Mucosa of descending colon (tissue), 3 donors: ENCODE results near the gene PRXL2A. TPM values are rescaled to one million over a fixed set of nuclear protein-coding genes. Genes with fewer than 3 reads are reported as not detected.
"Not testable (repeated sequence)": the region's sequence is repeated elsewhere in the genome, so short reads cannot be mapped to it uniquely, and the experiment has no call there.

Experiments
- ATAC-seq: fragments of 200-7000 bp; cut with Tn5 transposase; one replicate; pipeline ENCODE4 v1.9.1; 2020; ENCODE audit warnings: mild to moderate bottlenecking, moderate library complexity
- DNase-seq, 3 donors: peaks; one replicate each; pipeline ENCODE4 v3.0.0-alpha.2; 2020
- H3K36me3 ChIP-seq: fragments of 200-600 bp; one replicate; pipeline ENCODE4 v1.8.0; 2021; ENCODE audit warnings: low read depth, mild to moderate bottlenecking
- H3K4me1 ChIP-seq: fragments of 200-600 bp; one replicate; pipeline ENCODE4 v1.8.0; 2021; ENCODE audit warnings: low read depth, mild to moderate bottlenecking
- H3K4me3 ChIP-seq: fragments of 200-600 bp; one replicate; pipeline ENCODE4 v1.8.0; 2021; ENCODE audit warnings: mild to moderate bottlenecking
- H3K9me3 ChIP-seq: fragments of 200-600 bp; one replicate; pipeline ENCODE4 v1.8.0; 2021; ENCODE audit warnings: mild to moderate bottlenecking
- CTCF ChIP-seq: fragments of 200-600 bp; IDR thresholded peaks from one replicate; pipeline ENCODE4 v1.8.0; 2022; ENCODE audit warnings: antibody characterized with exemption, mild to moderate bottlenecking
- intact Hi-C, 2 donors: fragments of 100-400 bp; cut with DNase I in 1 of 2; cut with micrococcal nuclease in 1 of 2; formaldehyde crosslinking; loops; one replicate each; pipeline versions ENCODE4 v1.11.0 to v1.11.1; 2022; cut with DNase I, micrococcal nuclease
- long read RNA-seq, 2 donors: library from polyadenylated mRNA; unstranded; transcript quantifications; one replicate each; pipeline ENCODE4 v2.0.0, GENCODE V29; 2019 to 2021
- total RNA-seq, 3 donors: library from RNA; stranded (reverse); fragmentation: NEBNext Ultra II Directional in 2 of 3; extraction: Animal tissue kit (Norgen Biotek cat#: 25700) in 2 of 3; gene quantifications; one replicate each; pipeline versions ENCODE4 v1.2.1 to v1.2.4, GENCODE V29; 2021 to 2023
- donor health status: DM: no; HTN: no; CAD: no; lungs with moderate emphysema.
- donor health status: DM: no; HTN: no; CAD: no.
- donor health status: DM: no; HTN: yes; CAD: no.

Gene PRXL2A
- 100 to 1,000 TPM in 1 of 3 donors, 10 to 100 TPM in 2; 95.2 to 123 (median 95.8) TPM for total RNA-seq
- long read RNA-seq, donor 1, full-length matches to known transcripts = 111 of 130 reads
- long read RNA-seq, donor 1, partial matches to known transcripts = 6 of 130 reads
- long read RNA-seq, donor 1, other reads (novel, unspliced or antisense) = 13 of 130 reads
- long read RNA-seq, donor 2, full-length matches to known transcripts = 107 of 120 reads
- long read RNA-seq, donor 2, partial matches to known transcripts = 4 of 120 reads
- long read RNA-seq, donor 2, other reads (novel, unspliced or antisense) = 9 of 120 reads

- ATAC-seq (peak; percentile 88), DNase-seq (peak; percentile 90 to 93 (median 91))
- Histone ChIP-seq H3K4me1 (peaks cover 35% of the 10 kb centered on the region), H3K9me3 (no peaks in the 10 kb centered on the region), H3K4me3 (peak within 1 kb of the TSS; percentile 63), H3K36me3 (no peaks in the 10 kb centered on the region)
- intact Hi-C loops = no loop called here
- TF ChIP-seq CTCF = no peak
Measured at GRCh38 chr10:80408242-80409101, at the start of gene PRXL2A. Gene PRXL2A, plus strand, starts transcription at chr10:80408551. Its CDS starts 11,917 bp downstream, at chr10:80420468.

- intact Hi-C loops, H3K9me3 ChIP-seq, ATAC-seq, H3K4me3 ChIP-seq, H3K36me3 ChIP-seq, H3K4me1 ChIP-seq, DNase-seq: not testable (repeated sequence)
Measured at GRCh38 chr10:80358925-80359324, 49.4 kb upstream of the PRXL2A start.

GRCh38 chr10:80359644-80360043 lies 48.7 kb upstream of the PRXL2A start:
- Histone ChIP-seq H3K4me1 (peaks cover 6% of the 10 kb centered on the region), H3K36me3 (no peaks in the 10 kb centered on the region), H3K9me3 (no peaks in the 10 kb centered on the region), H3K4me3 (no peak overlapping the region)
- DNase-seq (no peak), ATAC-seq (no peak)
- TF ChIP-seq CTCF = no peak
- intact Hi-C loops = no loop called here

- ATAC-seq = no peak
- intact Hi-C loops = no loop called here
- Histone ChIP-seq H3K4me3 (no peak overlapping the region), H3K9me3 (peaks cover 13% of the 10 kb centered on the region), H3K4me1 (no peaks in the 10 kb centered on the region), H3K36me3 (no peaks in the 10 kb centered on the region)
- no peak for DNase-seq
- TF ChIP-seq CTCF = no peak
Measured at GRCh38 chr10:80365510-80365909, 42.8 kb upstream of the PRXL2A start.

GRCh38 chr10:80371467-80371866 lies 36.9 kb upstream of the PRXL2A start:
- intact Hi-C loops = no loop called here
- TF ChIP-seq CTCF = no peak
- DNase-seq = no peak

GRCh38 chr10:80372675-80373074 lies 35.7 kb upstream of the PRXL2A start:
- no peak for DNase-seq
- ATAC-seq = no peak
- Histone ChIP-seq H3K36me3 (no peaks in the 10 kb centered on the region), H3K4me1 (no peaks in the 10 kb centered on the region), H3K4me3 (no peak overlapping the region), H3K9me3 (peaks cover 1% of the 10 kb centered on the region)
- intact Hi-C loops = no loop called here
- TF ChIP-seq CTCF = no peak

More at GRCh38 chr10:80371467-80371866, 36.9 kb upstream of the PRXL2A start:
- no peak for ATAC-seq
- Histone ChIP-seq H3K4me1 (no peaks in the 10 kb centered on the region), H3K36me3 (no peaks in the 10 kb centered on the region), H3K9me3 (peaks cover 12% of the 10 kb centered on the region), H3K4me3 (no peak overlapping the region)
